ENCODE measurements around the gene PCSK5. TPM values are rescaled to one million over a fixed set of nuclear protein-coding genes. Genes with fewer than 3 reads are reported as not detected.

The PCSK5 gene
- polyA plus RNA-seq, 1 donor: 123 TPM

GRCh38 chr9:76022317-76022716 lies 131.8 kb downstream of the PCSK5 start:
- no peak overlapping the region for H3K4me3 ChIP-seq (ENCODE audit: low read length)
- H3K9me3 ChIP-seq (ENCODE audit: control insufficient read depth, low read depth, low read length): no peaks in the 10 kb centered on the region
- no peak for DNase-seq
- H3K27me3 ChIP-seq (ENCODE audit: control insufficient read depth, insufficient read depth, low read length): no peaks in the 10 kb centered on the region
- H3K36me3 ChIP-seq (ENCODE audit: control insufficient read depth, insufficient read depth, low read length): peaks cover 24% of the 10 kb centered on the region
- WGBS (ENCODE audit: insufficient coverage, low lambda C conversion rate): no CpG with 5 or more reads among the region's 5 CpGs
- no peak overlapping the region for H3K27ac ChIP-seq (ENCODE audit: low read length)
- H3K4me1 ChIP-seq (ENCODE audit: control insufficient read depth, insufficient read depth, low read length): peaks cover 22% of the 10 kb centered on the region

DNA sequence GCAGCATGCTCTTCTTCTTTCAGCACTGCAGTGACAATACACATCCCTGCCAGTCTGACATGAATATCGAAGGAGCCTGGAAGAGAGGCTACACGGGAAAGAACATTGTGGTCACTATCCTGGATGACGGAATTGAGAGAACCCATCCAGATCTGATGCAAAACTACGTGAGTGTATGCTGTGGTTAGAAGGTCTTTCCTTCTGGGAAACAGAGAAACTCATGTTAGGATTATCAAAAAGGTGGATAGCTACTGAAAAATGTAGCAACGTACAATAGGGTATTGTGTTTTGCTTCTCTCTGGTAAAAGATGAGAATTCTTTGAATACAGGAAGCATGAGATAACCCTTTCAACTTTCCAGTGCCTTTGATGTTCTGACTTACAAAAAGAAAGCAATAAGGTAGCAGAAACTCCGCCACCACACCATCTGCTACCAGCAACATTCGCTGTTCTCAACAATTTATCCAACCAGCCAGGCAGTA lies 133.3 kb downstream of the PCSK5 start:
- 27% methylated on average over 3 of the region's 7 CpGs for WGBS (ENCODE audit: insufficient coverage, low lambda C conversion rate)
- peak; percentile 9 to 60 for DNase-seq
- H3K4me1 ChIP-seq (ENCODE audit: control insufficient read depth, insufficient read depth, low read length): peaks cover 11% of the 10 kb centered on the region
- H3K4me3 ChIP-seq (ENCODE audit: low read length): no peak overlapping the region
- peak overlapping the region; percentile 12 for H3K27ac ChIP-seq (ENCODE audit: low read length)
- no peaks in the 10 kb centered on the region for H3K9me3 ChIP-seq (ENCODE audit: control insufficient read depth, low read depth, low read length)
- peaks cover 35% of the 10 kb centered on the region for H3K36me3 ChIP-seq (ENCODE audit: control insufficient read depth, insufficient read depth, low read length)
- H3K27me3 ChIP-seq (ENCODE audit: control insufficient read depth, insufficient read depth, low read length): no peaks in the 10 kb centered on the region

DNA sequence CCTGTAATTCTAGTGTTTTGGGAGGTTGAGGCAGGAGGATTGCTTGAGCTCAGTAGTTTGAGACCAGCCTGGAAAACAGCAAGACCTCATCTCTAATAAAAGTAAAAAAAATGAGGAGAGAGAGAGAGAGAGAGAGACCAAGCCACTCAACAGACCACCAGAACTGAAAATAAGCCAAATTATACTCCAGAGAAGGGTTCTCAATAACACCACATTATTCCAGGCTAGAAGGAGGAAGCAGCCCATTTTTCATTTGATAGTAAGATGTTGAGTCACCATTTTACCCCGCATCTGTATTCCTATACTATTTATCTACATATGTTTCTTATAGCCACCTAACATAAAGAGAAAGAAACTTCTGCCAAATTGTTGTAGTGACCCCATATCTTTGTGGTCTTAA lies 134.8 kb downstream of the PCSK5 start:
- H3K27ac ChIP-seq (ENCODE audit: low read length): no peak overlapping the region
- DNase-seq: no peak
- H3K36me3 ChIP-seq (ENCODE audit: control insufficient read depth, insufficient read depth, low read length): peaks cover 38% of the 10 kb centered on the region
- no CpG with 5 or more reads among the region's 1 CpG for WGBS (ENCODE audit: insufficient coverage, low lambda C conversion rate)
- H3K4me1 ChIP-seq (ENCODE audit: control insufficient read depth, insufficient read depth, low read length): peaks cover 14% of the 10 kb centered on the region
- H3K4me3 ChIP-seq (ENCODE audit: low read length): no peak overlapping the region
- no peaks in the 10 kb centered on the region for H3K27me3 ChIP-seq (ENCODE audit: control insufficient read depth, insufficient read depth, low read length)
- H3K9me3 ChIP-seq (ENCODE audit: control insufficient read depth, low read depth, low read length): no peaks in the 10 kb centered on the region

- H3K4me1 ChIP-seq (ENCODE audit: control insufficient read depth, insufficient read depth, low read length): peaks cover 14% of the 10 kb centered on the region
- WGBS (ENCODE audit: insufficient coverage, low lambda C conversion rate): no CpG with 5 or more reads among the region's 6 CpGs
Measured at GRCh38 chr9:76026796-76027195, 136.3 kb downstream of the PCSK5 start.

DNA sequence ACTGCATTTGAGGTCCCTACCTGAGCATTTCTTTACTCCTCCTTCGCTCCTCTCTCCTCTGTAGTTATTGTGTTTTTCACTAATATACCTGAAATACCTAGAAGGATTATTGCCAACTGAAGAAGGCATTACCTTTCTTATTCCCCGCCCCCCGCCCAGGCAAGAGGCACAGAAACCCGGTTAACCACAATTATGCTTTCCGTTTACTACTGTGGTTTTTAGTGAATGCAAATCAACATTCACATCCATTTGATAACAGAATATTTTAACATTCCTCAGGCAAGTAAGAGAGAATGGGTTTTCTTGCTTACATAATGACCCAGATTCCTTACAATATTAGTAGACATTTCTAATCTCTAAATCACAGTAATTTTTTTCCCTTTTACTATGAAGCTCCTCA lies 136.9 kb downstream of the PCSK5 start:
- no peak overlapping the region for H3K4me3 ChIP-seq (ENCODE audit: low read length)
- DNase-seq: no peak
- H3K4me1 ChIP-seq (ENCODE audit: control insufficient read depth, insufficient read depth, low read length): peaks cover 14% of the 10 kb centered on the region
- peaks cover 47% of the 10 kb centered on the region for H3K36me3 ChIP-seq (ENCODE audit: control insufficient read depth, insufficient read depth, low read length)
- H3K27ac ChIP-seq (ENCODE audit: low read length): no peak overlapping the region
- no peaks in the 10 kb centered on the region for H3K9me3 ChIP-seq (ENCODE audit: control insufficient read depth, low read depth, low read length)
- H3K27me3 ChIP-seq (ENCODE audit: control insufficient read depth, insufficient read depth, low read length): no peaks in the 10 kb centered on the region
- no CpG with 5 or more reads among the region's 5 CpGs for WGBS (ENCODE audit: insufficient coverage, low lambda C conversion rate)

More at GRCh38 chr9:76026796-76027195, 136.3 kb downstream of the PCSK5 start:
- no peaks in the 10 kb centered on the region for H3K27me3 ChIP-seq (ENCODE audit: control insufficient read depth, insufficient read depth, low read length)
- H3K9me3 ChIP-seq (ENCODE audit: control insufficient read depth, low read depth, low read length): no peaks in the 10 kb centered on the region
- H3K27ac ChIP-seq (ENCODE audit: low read length): no peak overlapping the region
- no peak for DNase-seq
- H3K4me3 ChIP-seq (ENCODE audit: low read length): no peak overlapping the region
- peaks cover 45% of the 10 kb centered on the region for H3K36me3 ChIP-seq (ENCODE audit: control insufficient read depth, insufficient read depth, low read length)

DNA sequence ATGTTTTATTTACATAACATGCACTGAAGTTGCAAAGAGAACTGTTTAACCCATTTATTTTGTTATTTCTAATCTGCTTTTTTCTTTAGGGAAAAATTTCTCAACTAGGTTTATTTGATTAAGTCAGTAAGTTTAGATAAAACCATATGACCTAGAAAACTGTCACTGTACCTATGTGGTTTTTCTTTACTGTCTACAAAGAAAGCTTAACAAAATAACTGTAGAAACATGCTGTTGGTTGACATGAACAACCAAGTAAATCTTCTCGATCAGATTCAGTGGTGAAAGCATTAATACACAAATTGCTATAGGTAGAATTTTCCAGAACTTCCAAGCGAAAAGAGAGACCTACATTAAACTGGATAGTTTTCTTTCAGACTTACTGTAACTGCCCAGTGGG lies 137.4 kb downstream of the PCSK5 start:
- no peak overlapping the region for H3K4me3 ChIP-seq (ENCODE audit: low read length)
- peaks cover 14% of the 10 kb centered on the region for H3K4me1 ChIP-seq (ENCODE audit: control insufficient read depth, insufficient read depth, low read length)
- WGBS (ENCODE audit: insufficient coverage, low lambda C conversion rate): no CpG with 5 or more reads among the region's 2 CpGs
- H3K36me3 ChIP-seq (ENCODE audit: control insufficient read depth, insufficient read depth, low read length): peaks cover 47% of the 10 kb centered on the region
- H3K9me3 ChIP-seq (ENCODE audit: control insufficient read depth, low read depth, low read length): no peaks in the 10 kb centered on the region
- H3K27ac ChIP-seq (ENCODE audit: low read length): no peak overlapping the region
- DNase-seq: no peak
- H3K27me3 ChIP-seq (ENCODE audit: control insufficient read depth, insufficient read depth, low read length): no peaks in the 10 kb centered on the region

GRCh38 chr9:76032038-76032796 lies 141.7 kb downstream of the PCSK5 start:
- no peak for DNase-seq
- H3K27me3 ChIP-seq (ENCODE audit: control insufficient read depth, insufficient read depth, low read length): no peaks in the 10 kb centered on the region
- peaks cover 52% of the 10 kb centered on the region for H3K36me3 ChIP-seq (ENCODE audit: control insufficient read depth, insufficient read depth, low read length)
- no peaks in the 10 kb centered on the region for H3K9me3 ChIP-seq (ENCODE audit: control insufficient read depth, low read depth, low read length)
- no peak overlapping the region for H3K27ac ChIP-seq (ENCODE audit: low read length)
- no CpG with 5 or more reads among the region's 6 CpGs for WGBS (ENCODE audit: insufficient coverage, low lambda C conversion rate)
- no peak overlapping the region for H3K4me3 ChIP-seq (ENCODE audit: low read length)
- peaks cover 3% of the 10 kb centered on the region for H3K4me1 ChIP-seq (ENCODE audit: control insufficient read depth, insufficient read depth, low read length)

DNA sequence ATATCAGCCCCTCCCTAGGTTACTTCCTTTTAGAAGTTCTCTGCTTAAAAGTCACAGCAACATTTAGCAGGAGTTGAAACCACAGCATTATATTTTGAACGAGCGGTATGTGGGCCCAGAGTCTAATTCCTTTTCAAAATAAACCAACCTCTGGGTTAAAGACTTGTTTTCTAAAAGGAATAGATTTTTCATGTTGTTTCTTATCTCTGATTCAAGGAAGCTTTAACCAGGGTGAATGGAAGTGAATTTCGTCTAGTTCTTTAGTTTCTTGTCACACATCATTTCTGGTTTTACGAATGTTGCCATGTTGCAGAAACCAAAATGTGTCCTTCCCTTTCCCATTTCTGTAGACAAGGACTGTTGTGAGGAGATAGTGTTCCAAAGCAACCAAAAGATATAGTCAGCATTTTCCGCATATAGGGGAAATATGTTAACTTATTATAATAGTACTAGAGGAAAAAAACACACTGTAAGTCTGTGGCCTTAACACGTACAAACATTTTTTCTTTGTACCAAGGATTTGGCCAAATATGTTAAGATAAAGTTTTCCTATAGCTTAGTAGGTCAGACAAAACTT lies 142.4 kb downstream of the PCSK5 start:
- no peaks in the 10 kb centered on the region for H3K27me3 ChIP-seq (ENCODE audit: control insufficient read depth, insufficient read depth, low read length)
- H3K4me3 ChIP-seq (ENCODE audit: low read length): no peak overlapping the region
- H3K27ac ChIP-seq (ENCODE audit: low read length): no peak overlapping the region
- DNase-seq: no peak
- H3K4me1 ChIP-seq (ENCODE audit: control insufficient read depth, insufficient read depth, low read length): peaks cover 3% of the 10 kb centered on the region
- peaks cover 54% of the 10 kb centered on the region for H3K36me3 ChIP-seq (ENCODE audit: control insufficient read depth, insufficient read depth, low read length)
- H3K9me3 ChIP-seq (ENCODE audit: control insufficient read depth, low read depth, low read length): no peaks in the 10 kb centered on the region
- WGBS (ENCODE audit: insufficient coverage, low lambda C conversion rate): no CpG with 5 or more reads among the region's 6 CpGs

GRCh38 chr9:76034049-76034448 lies 143.6 kb downstream of the PCSK5 start:
- peaks cover 48% of the 10 kb centered on the region for H3K36me3 ChIP-seq (ENCODE audit: control insufficient read depth, insufficient read depth, low read length)
- DNase-seq: no peak
- H3K9me3 ChIP-seq (ENCODE audit: control insufficient read depth, low read depth, low read length): no peaks in the 10 kb centered on the region
- H3K27me3 ChIP-seq (ENCODE audit: control insufficient read depth, insufficient read depth, low read length): no peaks in the 10 kb centered on the region
- no peak overlapping the region for H3K27ac ChIP-seq (ENCODE audit: low read length)
- 100% methylated on average over 1 of the region's 3 CpGs for WGBS (ENCODE audit: insufficient coverage, low lambda C conversion rate)
- H3K4me3 ChIP-seq (ENCODE audit: low read length): no peak overlapping the region
- H3K4me1 ChIP-seq (ENCODE audit: control insufficient read depth, insufficient read depth, low read length): peaks cover 3% of the 10 kb centered on the region

DNA sequence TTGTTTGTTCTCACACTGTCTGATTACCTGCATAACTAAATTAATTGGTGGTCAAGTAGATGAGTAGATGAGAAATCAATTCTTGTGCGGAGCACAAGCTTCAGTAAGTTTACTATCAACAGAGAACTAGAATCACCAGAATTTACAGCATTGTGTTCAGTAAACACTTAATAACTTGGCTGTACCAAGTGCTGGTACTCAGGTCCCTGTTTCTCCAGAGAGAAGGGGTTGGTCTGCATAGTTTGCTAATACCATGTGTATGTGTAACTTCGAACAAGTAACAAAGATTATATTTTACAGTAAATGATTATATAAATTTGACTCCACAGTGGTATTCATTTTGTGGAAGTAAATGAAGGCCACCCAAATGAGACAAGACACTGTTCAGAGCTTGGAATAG lies 146.3 kb downstream of the PCSK5 start:
- H3K27me3 ChIP-seq (ENCODE audit: control insufficient read depth, insufficient read depth, low read length): no peaks in the 10 kb centered on the region
- H3K4me3 ChIP-seq (ENCODE audit: low read length): no peak overlapping the region
- H3K9me3 ChIP-seq (ENCODE audit: control insufficient read depth, low read depth, low read length): peaks cover 2% of the 10 kb centered on the region
- H3K4me1 ChIP-seq (ENCODE audit: control insufficient read depth, insufficient read depth, low read length): peaks cover 10% of the 10 kb centered on the region
- H3K27ac ChIP-seq (ENCODE audit: low read length): no peak overlapping the region
- no peak for DNase-seq
- H3K36me3 ChIP-seq (ENCODE audit: control insufficient read depth, insufficient read depth, low read length): peaks cover 38% of the 10 kb centered on the region
- no CpG with 5 or more reads among the region's 2 CpGs for WGBS (ENCODE audit: insufficient coverage, low lambda C conversion rate)

Measured in large intestine (tissue), 3 donors.